Naive thymus-derived CD8-positive, alpha-beta T cell (primary cell): ENCODE results near the gene GNPTG. TPM values are rescaled to one million over a fixed set of nuclear protein-coding genes. Genes with fewer than 3 reads are reported as not detected.

Source experiments
- ATAC-seq, 2 donors: fragments of 150-1000 bp; cut with Tn5 transposase in 1 of 2; sonication (Bioruptor Pico), chemical (Tn5 transposase) in 1 of 2; 1 replicate in 1 of 2; 2 replicates in 1 of 2; pipeline ENCODE4 v1.10.0; 2021; ENCODE audit warnings: mild to moderate bottlenecking in 2 of 2, moderate library complexity in 2 of 2
- POLR2A ChIA-PET: fragments of 350-600 bp; sonication (Branson Sonifier 250); formaldehyde crosslinking; loops from one replicate; lab custom pipeline; 2021; ENCODE audit warnings: antibody characterized with exemption; lab: Charles Lee
- DNase-seq, 10 donors: peaks; one replicate each; pipeline versions ENCODE4 v3.0.0 to v3.0.0-alpha.2; 2020 to 2022
- H3K27ac Mint-ChIP-seq, 10 donors: one replicate each; pipeline ENCODE4 v1.8.0; 2020 to 2022; ENCODE audit warnings: mild to moderate bottlenecking in 10 of 10, mixed read lengths in 10 of 10, moderate library complexity in 4 of 10, inconsistent platforms in 1 of 10
- H3K27me3 Mint-ChIP-seq, 5 donors: one replicate each; pipeline ENCODE4 v1.8.0; 2021 to 2022; ENCODE audit warnings: mixed read lengths in 5 of 5
- H3K36me3 Mint-ChIP-seq, 3 donors: one replicate each; pipeline ENCODE4 v1.8.0; 2020 to 2022; ENCODE audit warnings: mixed read lengths in 3 of 3, mild to moderate bottlenecking in 2 of 3, inconsistent platforms in 1 of 3
- H3K4me1 Mint-ChIP-seq, 4 donors: one replicate each; pipeline ENCODE4 v1.8.0; 2021 to 2022; ENCODE audit warnings: mixed read lengths in 4 of 4
- H3K4me3 Mint-ChIP-seq, 10 donors: one replicate each; pipeline ENCODE4 v1.8.0; 2020 to 2022; ENCODE audit warnings: mild to moderate bottlenecking in 10 of 10, mixed read lengths in 10 of 10, moderate library complexity in 6 of 10, inconsistent platforms in 1 of 10
- H3K9me3 Mint-ChIP-seq, 9 donors: one replicate each; pipeline ENCODE4 v1.8.0; 2020 to 2022; ENCODE audit warnings: mixed read lengths in 9 of 9, mild to moderate bottlenecking in 3 of 9, inconsistent platforms in 1 of 9, moderate library complexity in 1 of 9
- polyA plus RNA-seq, 3 donors: library from polyadenylated mRNA; unstranded; fragments of 300-500 nt; fragmentation: Illumina TruSeq; gene quantifications; one replicate each; pipeline ENCODE4 v1.2.3, GENCODE V29; 2021
- total RNA-seq, 8 experiments: library from RNA in 2 of 8; stranded (reverse) in 2 of 8; gene quantifications; one replicate each; pipeline ENCODE4 v1.2.3 and lab custom pipeline; 2021 to 2026

The GNPTG gene
- total and polyA plus RNA-seq, 5 experiments from 2014 or later = 44.4 to 65.2 (median 56.9) TPM

GRCh38 chr16:1346422-1347285 lies 5.1 kb upstream of the GNPTG start:
- Mint-ChIP-seq H3K36me3 (peaks cover 0 to 11% (median 0%) of the 10 kb centered on the region in 3 donors), H3K27me3 (no peaks in the 10 kb centered on the region), H3K27ac (no peak overlapping the region), H3K4me1 (peaks cover 8 to 33% (median 22%) of the 10 kb centered on the region in 4 donors), H3K4me3 (no peak overlapping the region), H3K9me3 (no peaks in the 10 kb centered on the region)
- no peak for DNase-seq
- ATAC-seq = no peak
- POLR2A ChIA-PET = no interaction called here

DNA sequence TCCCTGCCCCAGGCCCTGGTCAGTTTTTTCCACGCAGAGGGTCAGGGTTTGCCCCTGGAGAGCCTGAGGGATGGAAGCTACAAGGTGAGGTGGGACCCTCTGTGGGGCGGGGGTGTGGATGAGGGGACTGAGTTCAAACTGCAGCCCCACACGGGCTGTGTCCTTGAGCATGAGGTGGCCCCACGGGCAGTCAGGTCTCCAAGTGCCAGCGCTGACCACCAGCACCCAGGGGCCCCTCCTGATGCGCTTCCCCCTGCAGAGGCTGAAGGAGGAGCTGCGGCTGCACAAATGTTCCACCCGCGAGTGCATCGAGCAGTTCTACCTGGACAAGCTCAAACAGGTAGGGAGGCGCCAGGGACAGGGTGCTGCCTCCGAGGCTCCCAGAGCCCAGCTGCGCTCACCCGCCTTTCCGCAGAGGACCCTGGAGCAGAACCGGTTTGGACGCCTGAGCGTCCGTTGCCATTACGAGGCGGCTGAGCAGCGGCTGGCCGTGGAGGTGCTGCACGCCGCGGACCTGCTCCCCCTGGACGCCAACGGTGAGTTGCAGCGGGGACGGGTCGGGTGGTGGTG lies 4.4 kb upstream of the GNPTG start:
- POLR2A ChIA-PET = interaction anchor here (0.7 kb wide), 1 partner anchor 23 kb away, joined by 3 read pairs; no protein-coding TSS in a partner anchor
- no peak overlapping the region for H3K27ac Mint-ChIP-seq

DNA sequence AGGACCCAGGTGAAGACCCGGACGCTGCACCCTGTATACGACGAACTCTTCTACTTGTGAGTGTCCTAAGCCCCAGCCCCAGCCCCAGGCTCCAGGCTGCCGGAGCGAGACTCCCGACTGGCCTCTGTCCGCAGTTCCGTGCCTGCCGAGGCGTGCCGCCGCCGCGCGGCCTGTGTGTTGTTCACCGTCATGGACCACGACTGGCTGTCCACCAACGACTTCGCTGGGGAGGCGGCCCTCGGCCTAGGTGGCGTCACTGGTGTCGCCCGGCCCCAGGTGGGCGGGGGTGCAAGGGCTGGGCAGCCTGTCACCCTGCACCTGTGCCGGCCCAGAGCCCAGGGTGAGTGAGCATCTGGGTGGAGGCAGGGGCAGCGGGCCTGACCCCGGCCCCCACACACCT lies 3.8 kb upstream of the GNPTG start:
- peaks cover 0 to 11% (median 0%) of the 10 kb centered on the region in 3 donors for H3K36me3 Mint-ChIP-seq
- H3K4me3 Mint-ChIP-seq = no peak overlapping the region
- DNase-seq (no peak), ATAC-seq (no peak)
- H3K27ac Mint-ChIP-seq = no peak overlapping the region
- H3K27me3 Mint-ChIP-seq = no peaks in the 10 kb centered on the region
- H3K9me3 Mint-ChIP-seq = peaks cover 0 to 2% (median 0%) of the 10 kb centered on the region in 9 donors
- H3K4me1 Mint-ChIP-seq = peaks cover 11 to 30% (median 22%) of the 10 kb centered on the region in 4 donors
- POLR2A ChIA-PET = interaction anchor here (0.7 kb wide), 1 partner anchor 24 kb away, joined by 3 read pairs; no protein-coding TSS in a partner anchor

More for the DNA sequence above, 4.4 kb upstream of the GNPTG start:
- ATAC-seq (no peak), DNase-seq (no peak)
- Mint-ChIP-seq H3K4me1 (peaks cover 11 to 31% (median 23%) of the 10 kb centered on the region in 4 donors), H3K9me3 (no peaks in the 10 kb centered on the region), H3K27me3 (no peaks in the 10 kb centered on the region), H3K4me3 (no peak overlapping the region), H3K36me3 (peaks cover 0 to 11% (median 0%) of the 10 kb centered on the region in 3 donors)

DNA sequence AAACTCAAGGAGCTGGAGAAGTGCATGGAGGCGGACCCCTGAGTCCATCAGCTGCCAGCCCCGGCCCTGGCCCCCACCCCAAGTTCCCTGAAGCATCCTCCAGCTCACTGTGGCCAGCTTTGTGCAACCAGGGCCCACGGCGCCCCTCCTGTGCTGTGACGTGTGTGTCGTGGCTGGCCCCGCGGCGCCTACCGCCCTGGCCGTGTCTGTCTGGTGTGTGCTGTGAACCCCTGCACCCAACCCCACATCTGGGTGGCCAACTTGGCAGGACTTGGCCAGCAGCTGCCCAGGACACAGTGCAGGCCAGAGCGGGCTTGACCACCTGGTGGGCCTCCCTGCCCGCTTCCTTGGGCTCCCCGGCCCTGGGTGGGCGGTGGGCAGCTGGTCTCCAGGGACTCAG lies 3.3 kb upstream of the GNPTG start:
- no peaks in the 10 kb centered on the region for H3K27me3 Mint-ChIP-seq
- ATAC-seq (no peak), DNase-seq (no peak)
- H3K27ac Mint-ChIP-seq = no peak overlapping the region
- H3K9me3 Mint-ChIP-seq = peaks cover 0 to 2% (median 0%) of the 10 kb centered on the region in 9 donors
- peaks cover 10 to 30% (median 21%) of the 10 kb centered on the region in 4 donors for H3K4me1 Mint-ChIP-seq
- peaks cover 0 to 11% (median 0%) of the 10 kb centered on the region in 3 donors for H3K36me3 Mint-ChIP-seq
- H3K4me3 Mint-ChIP-seq = no peak overlapping the region
- POLR2A ChIA-PET = no interaction called here

GRCh38 chr16:1348926-1349325 lies 2.8 kb upstream of the GNPTG start:
- POLR2A ChIA-PET = no interaction called here
- Mint-ChIP-seq H3K4me1 (peaks cover 11 to 34% (median 25%) of the 10 kb centered on the region in 4 donors), H3K4me3 (peak overlapping the region in 4 of 10 donors; percentile 2 to 41 (median 33)), H3K36me3 (peaks cover 0 to 11% (median 0%) of the 10 kb centered on the region in 3 donors), H3K9me3 (peaks cover 0 to 2% (median 0%) of the 10 kb centered on the region in 9 donors), H3K27ac (no peak overlapping the region), H3K27me3 (no peaks in the 10 kb centered on the region)
- ATAC-seq = no peak
- no peak for DNase-seq

- peak overlapping the region in 3 of 10 donors; percentile 2 to 41 (median 34) for H3K4me3 Mint-ChIP-seq
- ATAC-seq (no peak), DNase-seq (no peak)
- peaks cover 0 to 2% (median 0%) of the 10 kb centered on the region in 9 donors for H3K9me3 Mint-ChIP-seq
- no peaks in the 10 kb centered on the region for H3K27me3 Mint-ChIP-seq
- POLR2A ChIA-PET = no interaction called here
- H3K36me3 Mint-ChIP-seq = peaks cover 0 to 11% (median 0%) of the 10 kb centered on the region in 3 donors
- peaks cover 11 to 35% (median 26%) of the 10 kb centered on the region in 4 donors for H3K4me1 Mint-ChIP-seq
- H3K27ac Mint-ChIP-seq = no peak overlapping the region
Observed at GRCh38 chr16:1349351-1349750, 2.4 kb upstream of the GNPTG start.

GRCh38 chr16:1349951-1350350 lies 1.8 kb upstream of the GNPTG start:
- H3K27me3 Mint-ChIP-seq = no peaks in the 10 kb centered on the region
- H3K9me3 Mint-ChIP-seq = peaks cover 0 to 2% (median 0%) of the 10 kb centered on the region in 9 donors
- peak overlapping the region in 9 of 10 donors; percentile 14 to 86 (median 66) for H3K4me3 Mint-ChIP-seq
- H3K27ac Mint-ChIP-seq = peak overlapping the region in 6 of 10 donors; percentile 4 to 77 (median 71)
- peaks cover 0 to 11% (median 0%) of the 10 kb centered on the region in 3 donors for H3K36me3 Mint-ChIP-seq
- POLR2A ChIA-PET = no interaction called here
- no peak for DNase-seq
- no peak for ATAC-seq
- H3K4me1 Mint-ChIP-seq = peaks cover 11 to 35% (median 30%) of the 10 kb centered on the region in 4 donors

DNA sequence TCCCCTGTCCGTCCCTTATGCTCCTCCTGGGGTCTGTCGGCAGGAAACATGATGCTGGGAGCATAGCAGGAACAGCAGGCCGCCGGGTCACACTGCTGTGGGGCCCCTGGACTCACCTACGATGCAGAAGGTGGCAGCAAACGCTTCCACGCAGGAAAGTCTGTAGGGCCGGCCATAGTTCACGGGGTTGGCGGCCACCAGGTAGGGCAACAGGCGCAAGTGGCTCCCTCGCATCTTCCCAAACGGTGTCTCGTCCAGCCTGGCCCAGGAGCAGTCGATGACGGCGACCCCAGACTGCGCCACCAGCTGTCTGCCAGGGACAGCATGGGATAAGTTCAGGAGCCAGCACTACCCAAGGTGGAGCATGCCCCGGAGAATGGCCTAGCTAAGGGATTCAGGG lies 1.0 kb upstream of the GNPTG start:
- Mint-ChIP-seq H3K9me3 (peaks cover 0 to 2% (median 0%) of the 10 kb centered on the region in 9 donors), H3K4me1 (peaks cover 16 to 42% (median 36%) of the 10 kb centered on the region in 4 donors), H3K36me3 (peaks cover 0 to 11% (median 0%) of the 10 kb centered on the region in 3 donors), H3K4me3 (peak overlapping the region; percentile 71 to 86 (median 76)), H3K27me3 (no peaks in the 10 kb centered on the region), H3K27ac (peak overlapping the region; percentile 32 to 90 (median 79))
- ATAC-seq (no peak), DNase-seq (no peak)
- POLR2A ChIA-PET = interaction anchor here (0.7 to 1.2 kb wide), 6 partner anchors 8 to 140 kb away, joined by 3 to 11 read pairs (median 3); partner anchors contain the start of gene UBE2I

DNA sequence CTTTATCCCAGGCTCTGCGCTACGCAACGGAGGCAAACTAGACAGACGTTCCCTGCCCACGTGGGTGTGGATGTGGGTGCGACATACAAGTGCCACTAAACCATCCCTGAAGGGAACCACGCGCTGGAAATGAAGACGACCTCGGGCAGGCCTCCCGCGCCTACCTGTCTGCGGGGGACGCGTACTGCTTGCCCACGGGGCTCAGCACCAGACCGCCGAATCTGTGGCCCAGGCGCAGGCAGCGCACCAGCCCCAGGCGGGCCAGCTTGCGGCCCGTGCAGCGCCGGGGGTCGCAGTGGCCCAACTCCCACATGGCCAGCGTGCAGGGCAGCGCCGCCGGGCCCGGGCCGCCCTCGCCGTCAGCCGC lies 533 bp upstream of the GNPTG start:
- H3K27me3 Mint-ChIP-seq = no peaks in the 10 kb centered on the region
- H3K4me3 Mint-ChIP-seq = peak overlapping the region; percentile 71 to 86 (median 76)
- peak overlapping the region; percentile 31 to 90 (median 80) for H3K27ac Mint-ChIP-seq
- POLR2A ChIA-PET = interaction anchor here (0.7 to 1.2 kb wide), 6 partner anchors 9 to 139 kb away, joined by 3 to 11 read pairs (median 3); partner anchors contain the start of gene UBE2I
- H3K36me3 Mint-ChIP-seq = peaks cover 0 to 11% (median 0%) of the 10 kb centered on the region in 3 donors
- no peak for DNase-seq
- peak; percentile 39 to 41 for ATAC-seq
- peaks cover 16 to 44% (median 37%) of the 10 kb centered on the region in 4 donors for H3K4me1 Mint-ChIP-seq
- H3K9me3 Mint-ChIP-seq = peaks cover 0 to 2% (median 0%) of the 10 kb centered on the region in 9 donors

DNA sequence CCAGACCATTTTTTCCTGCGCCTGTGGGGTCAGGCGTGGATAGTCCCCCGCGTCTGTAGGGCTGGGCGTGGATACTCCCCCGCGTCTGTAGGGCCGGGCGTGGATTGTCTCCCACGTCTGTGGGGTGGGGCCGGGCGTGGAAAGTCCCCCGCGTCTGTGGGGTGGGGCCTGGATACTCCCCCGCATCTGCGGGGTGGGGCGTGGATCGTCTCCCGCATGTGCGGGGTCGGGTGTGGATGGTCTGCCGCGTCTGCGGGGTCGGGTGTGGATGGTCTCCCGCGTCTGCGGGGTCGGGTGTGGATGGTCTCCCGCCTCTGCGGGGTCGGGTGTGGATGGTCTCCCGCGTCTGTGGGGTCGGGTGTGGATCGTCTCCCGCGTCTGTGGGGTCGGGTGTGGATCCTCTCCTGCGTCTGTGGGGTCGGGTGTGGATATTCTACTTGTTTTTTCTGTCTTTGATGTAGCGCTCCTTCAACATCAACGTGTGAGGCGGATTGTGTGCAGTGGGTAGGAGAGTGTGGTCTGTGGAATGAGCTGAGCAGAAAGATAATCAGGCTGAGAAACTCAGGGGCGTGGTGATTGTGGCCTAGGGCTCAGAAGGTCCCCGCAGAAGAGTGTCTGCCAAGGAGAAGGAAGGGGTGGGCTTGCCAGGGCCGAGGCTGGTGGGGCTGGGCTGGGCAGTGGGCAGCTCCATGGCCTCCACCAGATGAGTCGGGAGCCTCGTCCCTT lies 3.2 kb downstream of the GNPTG start:
- POLR2A ChIA-PET = interaction anchor here (0.8 to 0.9 kb wide), 2 partner anchors 25 to 36 kb away, joined by 4 read pairs; no protein-coding TSS in a partner anchor
- no peaks in the 10 kb centered on the region for H3K27me3 Mint-ChIP-seq
- peaks cover 0 to 2% (median 0%) of the 10 kb centered on the region in 9 donors for H3K9me3 Mint-ChIP-seq
- DNase-seq (no peak), ATAC-seq (no peak)
- peaks cover 0 to 12% (median 0%) of the 10 kb centered on the region in 3 donors for H3K36me3 Mint-ChIP-seq
- H3K4me1 Mint-ChIP-seq = peaks cover 18 to 49% (median 39%) of the 10 kb centered on the region in 4 donors
- peak overlapping the region in 4 of 10 donors; percentile 26 to 68 (median 36) for H3K4me3 Mint-ChIP-seq
- peak overlapping the region in 5 of 10 donors; percentile 22 to 84 (median 73) for H3K27ac Mint-ChIP-seq

GRCh38 chr16:1355591-1355990 lies 3.9 kb downstream of the GNPTG start:
- Mint-ChIP-seq H3K36me3 (peaks cover 0 to 13% (median 0%) of the 10 kb centered on the region in 3 donors), H3K27me3 (no peaks in the 10 kb centered on the region), H3K27ac (peak overlapping the region in 1 of 10 donors; percentile 73), H3K4me1 (peaks cover 20 to 43% (median 36%) of the 10 kb centered on the region in 4 donors), H3K4me3 (peak overlapping the region in 2 of 10 donors; percentile 4 to 22), H3K9me3 (peaks cover 0 to 2% (median 0%) of the 10 kb centered on the region in 9 donors)
- no peak for DNase-seq
- ATAC-seq = no peak
- POLR2A ChIA-PET = interaction anchor here (0.8 to 0.9 kb wide), 2 partner anchors 24 to 37 kb away, joined by 4 read pairs; no protein-coding TSS in a partner anchor
